ENCODE data around the gene UNC5C.

The UNC5C gene

DNA sequence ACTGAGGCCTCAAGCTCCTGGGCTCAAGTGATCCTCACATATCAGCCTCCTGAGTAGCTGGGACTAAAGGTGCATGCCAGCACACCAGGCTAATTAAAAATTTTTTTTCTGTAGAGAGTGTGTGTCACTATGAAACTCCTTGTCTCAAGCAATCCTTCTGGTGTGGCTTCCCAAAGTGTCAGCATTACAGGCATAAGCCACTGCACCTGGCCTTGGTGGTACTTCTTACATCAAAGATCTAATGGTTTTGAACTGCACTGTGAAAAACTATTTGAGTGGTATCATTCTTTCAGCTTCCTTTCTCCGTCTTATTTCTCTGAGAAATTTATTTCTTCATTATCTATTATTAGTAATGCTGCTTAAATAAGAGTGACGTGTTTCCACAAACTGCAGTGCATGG, 98.5 kb downstream of the UNC5C start:
- no peak for DNase-seq

DNA sequence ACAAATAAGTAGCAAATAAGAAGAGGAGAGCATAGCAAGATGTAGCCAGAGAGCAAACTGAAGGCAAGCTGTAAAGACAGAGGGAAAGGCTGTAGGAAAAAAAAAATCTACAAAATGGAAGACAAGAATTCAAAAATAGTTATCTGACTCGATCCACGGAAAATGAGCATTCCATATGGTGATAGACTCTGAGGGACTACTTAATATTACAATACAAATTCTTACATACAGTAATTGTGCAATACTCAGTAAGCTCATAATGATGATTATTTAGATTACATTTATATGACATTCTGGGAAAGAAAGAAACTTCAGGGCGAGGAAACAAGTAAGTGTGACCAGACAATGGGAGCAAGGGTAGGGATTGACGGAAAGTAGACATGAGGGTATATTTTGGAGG, 102.6 kb downstream of the UNC5C start:
- DNase-seq: no peak

DNA sequence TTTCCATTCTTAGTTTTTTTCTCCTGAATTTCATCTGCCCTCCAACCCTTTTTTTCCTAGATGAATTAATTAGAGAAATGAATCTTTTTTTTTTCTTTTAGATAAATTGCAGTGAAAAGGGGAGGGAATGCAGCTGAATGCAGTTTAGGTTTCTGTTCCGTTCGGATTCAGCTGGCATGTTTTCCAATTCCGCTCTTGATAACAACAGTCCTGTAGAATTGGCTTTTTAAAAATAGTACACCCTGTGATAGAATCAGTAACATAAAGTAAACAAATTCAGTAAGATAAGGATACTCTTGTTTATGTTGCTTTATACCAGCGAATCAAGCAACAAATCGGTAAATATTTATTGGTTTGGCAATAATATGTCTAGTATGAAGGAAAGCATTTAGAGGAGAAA, 103.5 kb downstream of the UNC5C start:
- no peak for DNase-seq

DNA sequence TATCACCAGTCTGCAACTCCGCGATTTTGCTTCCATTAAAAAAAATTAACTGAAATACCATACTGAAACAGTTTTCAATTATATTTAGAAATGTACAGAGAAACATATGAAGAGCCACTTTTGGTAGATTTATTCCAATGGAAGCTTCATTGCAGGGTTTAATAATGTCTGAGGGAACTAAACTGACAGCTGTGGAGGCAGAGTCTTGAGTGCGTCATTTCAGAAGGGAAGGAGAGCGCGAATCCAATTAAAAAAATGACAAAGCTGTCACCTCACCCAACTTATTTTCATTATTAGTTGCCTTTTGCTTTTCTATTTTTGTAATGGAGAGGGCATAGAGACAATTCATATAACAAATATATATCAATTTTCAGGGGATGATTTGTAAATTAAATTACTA, 104.0 kb downstream of the UNC5C start:
- no peak for DNase-seq

DNA sequence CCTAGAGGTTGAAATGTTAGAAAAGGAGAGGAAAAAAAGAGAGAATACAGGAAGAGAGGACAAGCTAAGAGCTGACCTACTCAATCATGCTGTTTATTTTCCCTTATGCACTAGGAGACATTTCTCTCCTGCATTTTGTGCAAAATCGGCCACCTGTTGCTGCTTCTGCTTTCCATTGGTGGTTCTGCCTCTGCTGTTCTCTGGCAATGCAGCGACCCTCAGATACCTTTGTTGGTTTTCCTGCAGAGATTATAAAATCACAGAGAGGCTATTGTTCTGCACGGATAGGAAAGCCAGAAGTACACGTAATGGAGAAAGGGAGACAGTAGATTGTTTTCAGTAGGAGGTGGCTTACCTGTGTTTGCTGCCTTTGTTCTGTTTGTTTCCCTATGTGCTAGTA, 108.9 kb downstream of the UNC5C start:
- no peak for DNase-seq

DNA sequence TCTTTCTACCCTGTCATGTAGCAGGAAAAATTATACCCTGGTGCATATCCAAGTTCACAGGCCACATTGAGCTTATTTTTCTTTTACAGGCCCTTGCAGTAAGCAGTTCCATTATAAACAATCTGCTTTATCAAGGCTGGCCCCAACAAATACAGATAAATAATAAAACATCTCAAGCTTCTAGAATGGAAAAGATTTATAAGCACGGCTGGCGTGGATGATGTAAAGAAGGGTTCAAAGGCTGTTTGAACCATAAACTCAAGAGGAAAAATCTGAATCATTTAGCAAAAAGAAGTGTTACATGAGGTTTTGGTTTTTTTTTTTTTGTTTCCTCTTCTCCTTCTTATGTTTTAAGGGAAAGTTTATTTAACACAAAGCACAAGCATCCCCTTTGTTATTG, 109.7 kb downstream of the UNC5C start:
- DNase-seq: no peak

DNA sequence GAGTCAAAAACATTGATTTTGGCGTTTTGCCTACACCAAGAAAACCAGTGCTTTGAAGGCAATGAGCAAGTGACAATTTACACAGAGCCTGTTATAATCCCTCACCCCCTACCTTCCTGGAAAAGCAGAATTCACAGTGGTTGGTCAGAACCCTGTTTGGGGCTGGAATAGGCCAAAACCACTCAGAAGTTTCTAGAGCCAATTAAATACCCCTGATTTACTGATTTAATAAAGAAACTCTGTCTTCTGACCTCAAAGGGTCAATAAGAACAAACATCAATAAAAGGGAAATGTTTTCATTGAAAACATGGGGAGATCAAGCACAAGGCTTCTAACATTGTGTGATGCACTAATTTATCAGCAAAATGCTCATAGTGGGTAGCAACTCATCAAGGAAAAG, 116.3 kb downstream of the UNC5C start:
- no peak for DNase-seq

DNA sequence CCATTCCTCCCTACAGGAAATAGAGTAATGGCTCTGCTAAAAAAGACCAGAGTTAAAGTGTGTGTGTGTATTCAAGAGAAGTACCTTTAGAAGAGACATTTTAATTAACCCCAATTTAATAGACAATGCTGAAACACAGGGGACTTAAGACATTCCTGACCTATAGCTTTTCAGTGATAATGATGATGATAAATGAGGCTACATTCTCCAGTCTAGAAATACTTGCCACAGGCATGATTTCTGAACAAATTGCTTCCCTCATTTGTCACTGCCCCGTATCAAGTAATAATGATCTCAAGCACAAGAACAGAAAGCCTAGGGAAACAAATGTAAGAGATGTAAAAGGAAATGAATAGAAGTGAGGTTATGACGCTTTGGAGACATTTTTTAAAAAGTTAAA, 117.1 kb downstream of the UNC5C start:
- no peak for DNase-seq

DNA sequence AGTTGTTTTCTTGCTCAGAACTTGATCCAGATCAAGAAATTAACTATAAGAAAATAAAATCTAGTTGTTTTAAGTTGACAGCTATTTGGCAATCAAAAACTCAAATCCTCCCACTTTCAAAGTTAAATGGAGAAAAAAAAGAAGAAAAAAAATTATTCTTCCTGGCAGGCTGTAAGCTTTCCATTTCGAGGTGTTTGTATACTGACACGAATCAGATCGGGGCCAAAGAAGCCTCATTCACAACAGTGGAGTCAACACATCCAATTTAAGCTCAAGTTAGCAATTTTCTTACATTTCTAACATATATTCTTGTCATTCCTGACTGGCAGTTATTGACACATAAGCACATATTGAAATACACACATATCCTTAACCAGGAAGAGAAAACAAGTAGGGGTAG, 119.4 kb downstream of the UNC5C start:
- DNase-seq: no peak

DNA sequence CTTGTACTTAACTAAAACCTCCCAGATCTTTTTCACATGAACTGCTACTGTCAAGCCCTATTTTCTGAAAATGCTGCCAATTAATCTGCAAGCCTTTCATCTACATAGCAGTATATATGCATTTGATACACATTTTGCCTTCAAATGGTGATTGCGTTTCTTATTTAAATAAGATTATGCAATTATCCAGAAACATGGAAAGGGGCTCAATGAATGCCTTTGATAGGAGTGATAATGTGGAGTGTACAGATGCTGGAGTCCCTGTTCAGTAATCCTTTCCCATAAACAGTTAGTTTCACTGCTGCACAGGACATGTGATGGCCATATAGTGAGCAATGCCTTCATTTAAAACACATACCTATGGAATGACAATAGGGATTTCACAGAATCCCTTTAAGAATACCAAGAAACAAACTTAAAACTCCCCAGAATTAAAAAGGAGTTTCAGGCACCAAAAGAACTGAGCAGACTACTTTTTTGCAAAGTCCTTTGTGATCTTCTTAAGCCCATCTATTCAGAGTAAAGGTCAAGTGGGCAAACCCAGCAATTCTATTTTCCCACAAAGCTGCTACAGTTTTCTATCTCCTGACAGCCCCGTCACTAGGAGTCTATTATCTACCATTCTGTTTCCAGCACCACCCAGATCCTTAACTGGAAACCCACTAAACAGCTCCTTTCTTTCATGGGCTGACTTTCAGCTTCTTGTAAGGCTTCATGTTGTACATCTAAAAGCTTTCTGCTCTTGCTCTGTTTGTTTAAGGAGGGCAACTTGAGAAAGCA, 120.3 kb downstream of the UNC5C start:
- DNase-seq: no peak

DNA sequence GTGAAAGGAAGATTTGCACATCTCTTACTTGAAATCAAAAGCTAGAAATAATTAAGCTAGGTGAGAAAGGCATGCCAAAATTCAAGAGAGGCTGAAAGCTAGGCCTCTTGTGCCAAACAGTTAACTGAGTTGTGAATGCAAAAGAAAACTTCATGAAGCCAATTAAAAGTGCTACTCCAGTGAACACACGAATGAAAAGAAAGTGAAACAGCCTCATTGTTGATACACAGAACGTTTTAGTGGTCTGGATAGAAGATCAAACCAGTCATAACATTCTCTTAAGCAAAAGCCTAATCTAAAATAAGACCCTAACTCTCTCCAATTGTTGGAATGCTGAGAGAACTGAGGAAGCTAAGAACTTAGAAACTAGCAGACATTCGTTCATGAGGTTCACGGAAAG, 122.3 kb downstream of the UNC5C start:
- DNase-seq: no peak

DNA sequence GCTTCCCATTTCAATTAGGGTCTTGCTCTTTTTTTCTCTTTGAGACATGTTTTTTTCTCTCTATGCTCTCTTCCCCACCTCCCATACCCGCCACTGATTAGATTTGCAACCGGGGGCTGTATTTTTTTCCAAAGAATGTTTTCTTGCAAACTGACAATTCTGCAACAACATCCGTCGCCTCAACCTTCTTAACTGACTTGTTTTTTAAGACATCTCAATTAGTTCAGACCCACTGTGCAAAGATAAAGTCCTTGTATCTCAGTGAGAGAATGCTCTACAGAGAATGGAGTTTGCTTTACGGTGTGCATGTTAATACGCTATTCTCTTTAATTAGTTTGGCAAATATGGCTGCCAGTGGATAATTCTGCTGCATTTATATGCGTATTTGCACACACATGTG, 126.3 kb downstream of the UNC5C start:
- no peak for DNase-seq

DNA sequence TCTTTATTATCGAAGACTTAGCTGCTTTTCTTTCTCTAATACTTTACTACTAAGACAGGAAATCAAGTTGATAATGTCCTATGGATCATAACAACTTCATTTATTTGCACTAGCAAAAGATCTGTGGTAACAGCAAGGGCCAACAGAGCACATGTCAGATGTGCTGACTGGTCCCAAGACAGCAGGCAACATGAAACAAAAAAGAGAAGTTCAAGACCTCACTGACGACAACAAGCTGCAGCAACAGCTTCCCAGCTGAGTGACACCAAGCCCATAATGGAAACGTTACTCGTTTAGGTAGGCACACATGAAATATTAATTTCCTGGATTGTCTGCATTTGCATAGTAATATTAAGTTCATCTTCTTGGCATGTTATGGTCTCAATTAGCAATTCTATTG, 126.9 kb downstream of the UNC5C start:
- DNase-seq: no peak

DNA sequence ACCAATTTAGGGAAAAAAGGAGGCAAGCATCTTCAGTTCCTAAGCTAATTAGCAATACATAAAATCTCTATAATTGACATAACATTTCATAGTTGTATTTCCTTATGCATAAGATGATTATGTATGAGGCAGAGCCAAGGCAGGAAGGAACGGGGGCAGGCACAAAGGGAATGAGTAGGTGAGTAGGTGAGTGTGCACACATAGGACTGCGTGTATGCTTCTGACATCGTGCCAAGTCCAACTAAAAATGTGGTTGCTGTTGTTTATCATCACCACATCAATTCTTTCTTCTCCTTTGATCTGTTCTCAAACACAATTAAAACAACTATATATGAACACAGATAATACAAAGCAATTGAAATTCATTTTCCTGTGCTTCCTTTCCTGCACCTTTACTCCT, 131.2 kb downstream of the UNC5C start:
- DNase-seq: no peak

DNA sequence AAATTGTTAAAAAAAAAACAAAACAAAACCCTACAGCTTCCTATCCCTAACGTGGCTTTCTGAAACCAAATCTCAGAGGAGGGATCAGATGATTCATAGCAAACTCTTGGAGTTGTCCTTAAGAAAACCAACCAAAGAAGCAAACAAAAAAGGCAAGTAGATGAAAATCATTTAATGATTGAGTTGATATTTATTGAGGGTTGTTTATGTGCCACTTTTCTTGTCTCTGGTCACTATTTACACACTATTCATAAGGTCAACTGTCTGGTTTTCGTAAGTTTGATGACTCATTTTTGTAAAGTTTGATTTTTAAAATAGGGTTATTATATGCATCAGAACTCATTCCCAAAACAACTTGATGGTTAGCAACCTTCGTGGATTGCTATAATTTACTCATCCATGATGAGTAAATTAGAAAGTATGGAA, 133.4 kb downstream of the UNC5C start:
- no peak for DNase-seq

DNA sequence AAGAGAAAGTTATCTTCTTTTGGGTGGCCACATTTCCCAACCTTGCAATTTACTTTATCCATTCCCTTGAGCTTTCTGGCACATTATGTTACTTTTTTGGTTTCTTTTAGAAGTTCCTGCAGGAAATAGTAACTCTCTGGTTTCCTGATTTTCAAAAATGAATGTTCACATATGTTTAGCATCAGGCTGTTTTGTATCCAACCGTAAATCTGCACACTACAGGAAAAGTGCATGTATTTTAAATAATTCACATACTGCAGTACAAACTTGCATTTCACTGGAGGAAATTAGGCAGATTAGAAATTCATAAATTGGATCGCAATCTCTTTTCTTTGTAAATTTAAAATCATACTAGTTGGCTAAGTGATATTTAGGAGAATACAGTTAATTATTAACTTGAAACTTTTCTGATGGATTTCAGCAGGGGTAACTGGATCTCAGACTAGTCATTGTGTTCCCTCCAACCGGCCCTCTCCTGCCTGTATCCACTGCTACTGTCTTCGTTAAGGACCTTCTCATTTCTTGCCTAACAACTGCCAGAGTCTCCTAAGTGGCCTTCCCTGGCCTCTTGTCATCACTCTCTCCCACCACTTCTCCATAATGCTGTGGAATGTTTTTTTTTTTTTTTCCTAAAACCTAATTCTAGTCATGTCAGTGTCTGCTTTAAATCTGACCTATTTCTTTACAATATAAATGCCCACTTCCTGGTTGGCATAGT, 137.2 kb downstream of the UNC5C start:
- DNase-seq: no peak

DNA sequence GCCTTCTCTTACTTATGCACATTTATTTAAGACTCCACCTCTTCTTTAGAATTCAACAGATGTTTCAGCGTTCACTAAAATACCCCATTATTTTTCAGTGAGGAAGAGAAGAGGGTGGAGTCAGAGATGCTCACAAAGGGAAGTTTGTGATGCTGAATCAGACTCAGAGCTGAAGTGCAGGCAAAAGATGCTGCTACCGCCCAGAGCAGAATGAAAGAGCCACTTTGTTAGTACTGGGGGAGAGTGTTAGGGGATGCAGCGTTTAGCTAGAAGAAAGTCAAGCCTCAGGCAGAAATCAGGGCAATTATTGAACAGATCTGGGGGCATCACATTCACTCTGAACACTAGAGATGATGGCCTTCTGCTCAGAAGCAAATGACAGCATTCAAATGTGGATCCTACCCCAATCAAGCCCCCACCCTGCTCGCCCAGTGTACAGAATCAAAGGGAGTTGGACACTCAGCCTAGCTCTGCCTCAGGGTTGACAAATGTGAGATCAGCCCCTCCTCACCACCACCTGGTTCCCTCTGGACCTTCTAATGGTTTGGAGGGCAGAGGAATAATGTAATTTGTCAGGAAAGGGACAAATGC, 138.3 kb downstream of the UNC5C start:
- DNase-seq: no peak

DNA sequence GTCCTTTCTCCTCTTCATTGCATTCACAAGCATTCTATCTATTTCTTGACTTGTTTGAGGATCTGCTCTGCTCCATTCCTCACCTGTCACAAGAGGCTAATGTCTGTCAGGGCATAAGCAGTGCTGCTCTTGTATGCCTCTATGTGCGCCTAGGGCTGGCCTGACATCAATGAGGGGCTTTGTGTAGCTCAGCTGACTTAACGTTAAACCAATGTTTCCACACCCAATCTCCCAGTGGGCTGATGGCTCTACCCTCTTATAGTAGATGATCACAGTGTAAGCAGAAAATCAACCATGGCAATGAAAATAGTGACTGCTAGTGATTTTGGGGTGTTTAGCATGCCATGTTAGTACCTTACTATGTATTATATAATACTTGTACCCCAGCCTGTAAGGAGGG, 139.0 kb downstream of the UNC5C start:
- no peak for DNase-seq

DNA sequence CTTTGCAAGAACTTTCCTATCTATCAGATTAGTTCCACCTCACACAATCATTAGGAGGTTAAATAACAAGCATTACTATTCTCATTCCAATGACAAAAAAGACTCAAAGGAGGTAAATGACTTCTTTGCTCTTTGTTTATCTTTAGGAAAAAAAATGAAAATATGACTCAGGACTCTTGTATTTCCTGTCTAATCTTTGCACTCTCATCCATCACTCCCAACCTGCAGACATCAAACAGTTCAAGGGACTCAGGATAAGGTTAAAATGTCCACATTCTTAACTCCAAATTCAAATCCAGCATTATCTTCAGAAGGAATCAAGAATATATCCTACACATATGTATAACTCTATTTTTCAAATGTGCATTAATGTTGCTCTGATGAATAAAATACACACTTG, 139.6 kb downstream of the UNC5C start:
- DNase-seq: no peak

DNA sequence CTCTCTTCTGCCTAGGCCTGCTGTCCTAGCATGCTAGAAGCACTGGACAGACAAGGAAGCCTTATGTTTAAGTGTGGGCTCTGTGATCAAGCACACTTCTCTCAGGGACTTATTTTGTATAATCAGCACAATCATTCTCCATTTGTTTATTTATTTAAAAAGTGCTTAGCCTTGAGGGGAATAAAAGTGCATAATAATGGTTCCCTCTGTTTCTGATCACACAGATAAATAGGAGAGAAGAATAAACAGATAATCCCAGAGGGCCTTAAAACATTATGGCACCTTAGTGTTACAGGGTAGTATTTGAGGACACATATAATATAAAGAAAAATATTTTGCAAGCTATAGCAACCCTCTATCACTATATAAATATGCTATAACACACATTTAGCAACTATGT, 146.5 kb downstream of the UNC5C start:
- DNase-seq: no peak

DNA sequence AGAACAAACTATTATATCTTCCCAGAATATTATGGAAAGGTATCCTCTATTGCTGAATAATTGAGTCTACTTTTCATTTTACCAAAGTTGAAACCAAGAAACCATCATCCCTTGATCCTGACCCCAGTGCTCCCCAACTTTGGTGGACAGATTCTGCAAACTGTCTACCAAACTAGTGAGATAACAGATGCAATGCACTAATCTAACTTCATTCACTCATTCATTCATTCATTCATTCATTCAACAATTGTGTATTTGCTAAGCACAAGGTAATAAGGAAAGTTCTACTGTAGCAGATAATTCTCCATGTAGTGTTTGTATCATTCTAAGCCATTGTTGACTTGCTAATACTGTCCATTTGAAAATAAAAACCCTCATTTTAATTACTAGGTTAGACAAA, 150.6 kb downstream of the UNC5C start:
- DNase-seq: no peak

DNA sequence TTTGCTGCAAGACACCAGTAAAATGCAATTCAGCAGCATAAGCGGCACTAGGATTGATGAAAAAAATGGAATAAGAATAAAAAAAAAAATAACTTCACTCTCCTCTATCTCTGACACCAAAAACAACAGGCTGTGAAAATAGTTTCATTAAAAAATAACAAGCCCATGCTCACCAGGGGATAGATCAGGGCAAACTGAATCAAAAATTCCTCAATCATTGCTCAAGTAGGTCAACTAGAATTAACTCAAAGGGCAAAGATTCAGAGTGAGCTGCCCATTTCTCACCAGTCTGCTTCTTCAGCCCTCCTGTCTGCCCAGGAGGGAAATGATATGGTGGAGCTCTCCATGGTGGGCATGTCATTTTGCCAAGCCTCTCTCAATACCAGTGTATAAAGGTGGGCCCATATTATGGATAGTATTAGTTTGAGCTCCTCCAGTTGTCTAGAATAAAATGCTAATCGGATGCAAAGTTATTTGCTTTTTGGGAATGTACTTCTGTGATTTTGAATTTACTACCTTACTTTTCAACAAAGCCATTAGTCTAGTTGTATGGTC, 153.9 kb downstream of the UNC5C start:
- DNase-seq: no peak

DNA sequence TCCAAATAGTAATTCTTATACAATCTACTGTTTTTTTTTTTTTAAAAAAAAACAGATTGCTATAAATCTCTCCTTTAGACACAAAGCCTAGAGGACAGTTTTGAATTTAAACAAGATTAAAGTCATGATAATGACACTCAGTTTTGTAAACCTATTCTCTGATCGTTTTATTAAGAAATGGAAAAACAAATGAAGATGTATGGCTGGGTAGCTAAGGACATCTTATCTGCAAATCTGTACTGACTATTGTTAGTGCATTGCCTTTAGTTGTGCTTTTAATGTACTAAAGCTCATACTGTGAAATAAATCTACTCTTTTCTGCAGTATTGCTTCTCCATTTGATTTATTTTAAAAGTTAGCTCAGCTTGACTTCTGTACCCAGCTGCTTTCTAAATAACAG, 155.0 kb downstream of the UNC5C start:
- no peak for DNase-seq

DNA sequence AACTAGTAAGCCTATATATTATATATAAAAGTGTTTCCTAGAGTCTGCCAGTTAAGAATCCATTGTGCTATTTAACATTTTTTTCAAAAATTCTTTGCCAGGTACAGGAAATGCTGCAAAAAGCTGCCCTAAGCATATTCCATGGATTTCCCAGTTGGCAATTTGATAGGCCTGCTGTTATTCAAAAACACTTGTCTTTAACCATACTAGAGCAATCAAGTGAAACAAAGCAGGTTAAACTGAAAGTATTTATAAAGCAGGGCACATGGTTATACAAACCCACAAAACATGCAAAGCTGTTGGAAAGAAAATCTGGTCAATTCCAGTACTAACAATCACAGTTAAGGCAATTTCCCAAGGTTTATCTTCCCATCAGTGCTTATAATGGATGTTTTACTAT, 159.9 kb downstream of the UNC5C start:
- DNase-seq: no peak
